Ishikawa (cell line): Measurements from ENCODE around the gene FLNC.

Source experiments
- CEBPB ChIP-seq: IDR thresholded peaks from 2 replicates; pipeline ENCODE4 v1.6.1; 2012
- CREB1 ChIP-seq: IDR thresholded peaks from 2 replicates; pipeline ENCODE4 v1.6.1; 2012; ENCODE audit warnings: low read depth
- EGR1 ChIP-seq: IDR thresholded peaks from 2 replicates; pipeline ENCODE4 v1.6.1; 2012
- EP300 ChIP-seq: IDR thresholded peaks from 2 replicates; pipeline ENCODE4 v1.6.1; 2012; ENCODE audit warnings: borderline replicate concordance
- MAX ChIP-seq: IDR thresholded peaks from 2 replicates; pipeline ENCODE4 v1.6.1; 2012
- RAD21 ChIP-seq: IDR thresholded peaks from 2 replicates; pipeline ENCODE4 v1.6.1; 2012; ENCODE audit warnings: low read depth
- REST ChIP-seq: IDR thresholded peaks from 2 replicates; pipeline ENCODE4 v1.6.1; 2012; ENCODE audit warnings: low read depth, mild to moderate bottlenecking
- TAF1 ChIP-seq: IDR thresholded peaks from 2 replicates; pipeline ENCODE4 v1.6.1; 2012; ENCODE audit warnings: low read depth, mild to moderate bottlenecking
- TCF12 ChIP-seq: IDR thresholded peaks from 2 replicates; pipeline ENCODE4 v1.6.1; 2012; ENCODE audit warnings: low read depth
- USF1 ChIP-seq: IDR thresholded peaks from 2 replicates; pipeline ENCODE4 v1.6.1; 2012
- YY1 ChIP-seq: IDR thresholded peaks from 2 replicates; pipeline ENCODE4 v1.6.1; 2012; ENCODE audit warnings: low read depth
- ZBTB7A ChIP-seq: IDR thresholded peaks from 2 replicates; pipeline ENCODE4 v1.6.1; 2012; ENCODE audit warnings: low read depth

GRCh38 chr7:128793181-128793547 lies 37.0 kb upstream of the FLNC start:
- TF ChIP-seq CREB1 (no peak), MAX (no peak), EP300 (no peak), EGR1 (no peak), REST (no peak), ZBTB7A (no peak), YY1 (no peak), RAD21 (no peak), CEBPB (no peak), TAF1 (no peak), TCF12 (no peak), USF1 (no peak)
